ENCODE results near the gene KCNF1. TPM values are rescaled to one million over a fixed set of nuclear protein-coding genes. Genes with fewer than 3 reads are reported as not detected.

The KCNF1 gene
- total RNA-seq, 1 experiment from 2014 or later: 3.2 TPM

DNA sequence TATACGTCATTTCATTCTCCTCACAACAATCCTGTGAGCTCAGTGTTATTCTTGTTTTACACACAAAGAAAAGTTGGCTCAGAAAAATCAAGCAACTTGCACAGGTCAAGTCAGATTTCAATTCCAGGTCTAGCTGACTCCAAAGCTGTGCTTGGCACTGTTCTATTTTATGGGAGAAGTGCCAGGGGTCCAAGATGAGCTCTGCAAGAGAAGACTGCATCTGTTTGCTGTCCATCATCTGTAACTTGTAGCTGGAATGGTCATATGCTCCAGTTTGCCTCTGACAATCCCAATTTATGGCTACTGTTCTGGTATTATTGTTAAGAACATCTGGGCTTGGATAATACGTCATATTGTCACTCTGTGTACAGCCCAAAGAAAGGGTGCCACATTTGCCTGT is 28.9 kb downstream of the KCNF1 start:
- DNase-seq: no peak
- H3K36me3 Mint-ChIP-seq (ENCODE audit: insufficient read depth in 1 of 3, low read depth in 3 of 3): peaks cover 8 to 11% (median 10%) of the 10 kb centered on the region in 3 experiments
- no peak overlapping the region for H3K27ac Mint-ChIP-seq
- H3K14ac ChIP-seq (ENCODE audit: insufficient read depth, low read length): no peak overlapping the region
- H3K79me1 ChIP-seq (ENCODE audit: insufficient read depth, low read depth, low read length, poor library complexity, severe bottlenecking): no peaks in the 10 kb centered on the region
- no peak overlapping the region for H2BK20ac ChIP-seq (ENCODE audit: low read depth, low read length, poor library complexity, severe bottlenecking)
- no peak overlapping the region for H3K18ac ChIP-seq (ENCODE audit: insufficient read length, low read depth, low read length)
- no peak overlapping the region for H2BK15ac ChIP-seq (ENCODE audit: low read depth, low read length)
- H3K4me3 Mint-ChIP-seq: no peak overlapping the region
- no peak overlapping the region for H3K4me2 ChIP-seq (ENCODE audit: insufficient read depth, insufficient read length, low read length)
- WGBS (ENCODE audit: extremely low coverage, insufficient read length, low lambda C conversion rate): no CpG with 5 or more reads among the region's 2 CpGs
- H2BK5ac ChIP-seq (ENCODE audit: insufficient read length, low read length): no peak overlapping the region
- no peak overlapping the region for H3K27ac ChIP-seq (ENCODE audit: insufficient read length, low read depth, low read length)
- H3K4ac ChIP-seq (ENCODE audit: low read depth, low read length): no peak overlapping the region
- no peaks in the 10 kb centered on the region for H3K9me3 ChIP-seq (ENCODE audit: control insufficient read depth, low read depth, low read length)
- no peak overlapping the region for H3K23ac ChIP-seq (ENCODE audit: insufficient read length, low read depth, low read length)
- H3K23me2 ChIP-seq (ENCODE audit: insufficient read length, low read depth, low read length, poor library complexity, severe bottlenecking): no peaks in the 10 kb centered on the region
- H3K27me3 Mint-ChIP-seq (ENCODE audit: low read depth): peaks cover 4% of the 10 kb centered on the region
- no peak overlapping the region for H2AFZ ChIP-seq (ENCODE audit: low read length)
- H3K9me3 Mint-ChIP-seq: peaks cover 12 to 14% of the 10 kb centered on the region in 2 experiments
- peaks cover 10% of the 10 kb centered on the region in 2 experiments for H3K4me1 Mint-ChIP-seq
- H3K9ac ChIP-seq (ENCODE audit: extremely low read depth, insufficient read length, low read length): no peak overlapping the region
- H2BK120ac ChIP-seq (ENCODE audit: low read depth, low read length, poor library complexity, severe bottlenecking): no peak overlapping the region
- no peak overlapping the region for H4K8ac ChIP-seq (replicated peaks; ENCODE audit: insufficient read length, low read depth, low read length)
- H2AK5ac ChIP-seq (ENCODE audit: insufficient read length, low read length): no peak overlapping the region
- H4K91ac ChIP-seq (ENCODE audit: insufficient read length, low read depth, low read length): no peak overlapping the region
- H3T11ph ChIP-seq (ENCODE audit: low read length): no peak overlapping the region
- no peak overlapping the region for H2BK12ac ChIP-seq (ENCODE audit: insufficient read length, low read depth, low read length)
- H3K56ac ChIP-seq (ENCODE audit: insufficient read length, low read depth, low read length): no peak overlapping the region
- H4K5ac ChIP-seq (ENCODE audit: insufficient read length, low read depth, low read length): no peak overlapping the region
- H3K27me3 ChIP-seq (ENCODE audit: insufficient read depth, low read length): no peaks in the 10 kb centered on the region
- no peaks in the 10 kb centered on the region for H4K20me1 ChIP-seq (ENCODE audit: control insufficient read depth, insufficient read depth, insufficient read length)
- H3K4me1 ChIP-seq (ENCODE audit: insufficient read depth, low read length): peaks cover 4% of the 10 kb centered on the region; the same call in 1 of the 2 replicates
- TF ChIP-seq, protein P1, sequence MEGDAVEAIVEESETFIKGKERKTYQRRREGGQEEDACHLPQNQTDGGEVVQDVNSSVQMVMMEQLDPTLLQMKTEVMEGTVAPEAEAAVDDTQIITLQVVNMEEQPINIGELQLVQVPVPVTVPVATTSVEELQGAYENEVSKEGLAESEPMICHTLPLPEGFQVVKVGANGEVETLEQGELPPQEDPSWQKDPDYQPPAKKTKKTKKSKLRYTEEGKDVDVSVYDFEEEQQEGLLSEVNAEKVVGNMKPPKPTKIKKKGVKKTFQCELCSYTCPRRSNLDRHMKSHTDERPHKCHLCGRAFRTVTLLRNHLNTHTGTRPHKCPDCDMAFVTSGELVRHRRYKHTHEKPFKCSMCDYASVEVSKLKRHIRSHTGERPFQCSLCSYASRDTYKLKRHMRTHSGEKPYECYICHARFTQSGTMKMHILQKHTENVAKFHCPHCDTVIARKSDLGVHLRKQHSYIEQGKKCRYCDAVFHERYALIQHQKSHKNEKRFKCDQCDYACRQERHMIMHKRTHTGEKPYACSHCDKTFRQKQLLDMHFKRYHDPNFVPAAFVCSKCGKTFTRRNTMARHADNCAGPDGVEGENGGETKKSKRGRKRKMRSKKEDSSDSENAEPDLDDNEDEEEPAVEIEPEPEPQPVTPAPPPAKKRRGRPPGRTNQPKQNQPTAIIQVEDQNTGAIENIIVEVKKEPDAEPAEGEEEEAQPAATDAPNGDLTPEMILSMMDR (conservative IDR thresholded peaks at IDR 0.05): no peak
- no peaks in the 10 kb centered on the region for H3K79me2 ChIP-seq (ENCODE audit: insufficient read depth, low read length)

Measured in H9 (cell line).